ENCODE results near the gene S100A16.

The S100A16 gene

GRCh38 chr1:153633161-153633753, 20.3 kb upstream of the S100A16 start:
- no peak for ATAC-seq (ENCODE audit: low read depth)
- H3K27me3 ChIP-seq (ENCODE audit: insufficient read depth, poor library complexity, severe bottlenecking) = no peaks in the 10 kb centered on the region
- no peaks in the 10 kb centered on the region for H3K9me3 ChIP-seq (ENCODE audit: severe bottlenecking)
- DNase-seq (ENCODE audit: low spot score) = no peak
- no peaks in the 10 kb centered on the region for H3K4me1 ChIP-seq (ENCODE audit: insufficient read depth, poor library complexity, severe bottlenecking)
- peaks cover 36% of the 10 kb centered on the region for H3K36me3 ChIP-seq (ENCODE audit: low read depth)
- TF ChIP-seq CTCF (IDR thresholded peaks at IDR 0.05; ENCODE audit: poor library complexity, severe bottlenecking) = no peak
- H3K4me3 ChIP-seq (ENCODE audit: severe bottlenecking) = peak overlapping the region; percentile 90
- peak overlapping the region; percentile 91 for H3K27ac ChIP-seq (ENCODE audit: poor library complexity, severe bottlenecking)

- H3K4me1 ChIP-seq (ENCODE audit: insufficient read depth, poor library complexity, severe bottlenecking) = peaks cover under 1% of the 10 kb centered on the region
- no peak for ATAC-seq (ENCODE audit: low read depth)
- no peak for TF ChIP-seq CTCF (IDR thresholded peaks at IDR 0.05; ENCODE audit: poor library complexity, severe bottlenecking)
- H3K27me3 ChIP-seq (ENCODE audit: insufficient read depth, poor library complexity, severe bottlenecking) = no peaks in the 10 kb centered on the region
- peaks cover 17% of the 10 kb centered on the region for H3K36me3 ChIP-seq (ENCODE audit: low read depth)
- H3K4me3 ChIP-seq (ENCODE audit: severe bottlenecking) = no peak overlapping the region
- H3K27ac ChIP-seq (ENCODE audit: poor library complexity, severe bottlenecking) = no peak overlapping the region
- H3K9me3 ChIP-seq (ENCODE audit: severe bottlenecking) = no peaks in the 10 kb centered on the region
- no peak for DNase-seq (ENCODE audit: low spot score)
Measured at GRCh38 chr1:153631047-153632022, 18.4 kb upstream of the S100A16 start.

GRCh38 chr1:153630384-153630783, 17.4 kb upstream of the S100A16 start:
- TF ChIP-seq CTCF (IDR thresholded peaks at IDR 0.05; ENCODE audit: poor library complexity, severe bottlenecking) = no peak
- Histone ChIP-seq H3K36me3 (ENCODE audit: low read depth) (peaks cover 11% of the 10 kb centered on the region), H3K27ac (ENCODE audit: poor library complexity, severe bottlenecking) (no peak overlapping the region), H3K27me3 (ENCODE audit: insufficient read depth, poor library complexity, severe bottlenecking) (no peaks in the 10 kb centered on the region), H3K9me3 (ENCODE audit: severe bottlenecking) (no peaks in the 10 kb centered on the region), H3K4me1 (ENCODE audit: insufficient read depth, poor library complexity, severe bottlenecking) (peaks cover 6% of the 10 kb centered on the region), H3K4me3 (ENCODE audit: severe bottlenecking) (no peak overlapping the region)
- no peak for DNase-seq (ENCODE audit: low spot score)
- no peak for ATAC-seq (ENCODE audit: low read depth)

GRCh38 chr1:153629971-153630370, 17.0 kb upstream of the S100A16 start:
- Histone ChIP-seq H3K4me1 (ENCODE audit: insufficient read depth, poor library complexity, severe bottlenecking) (peaks cover 6% of the 10 kb centered on the region), H3K27ac (ENCODE audit: poor library complexity, severe bottlenecking) (no peak overlapping the region), H3K9me3 (ENCODE audit: severe bottlenecking) (no peaks in the 10 kb centered on the region), H3K4me3 (ENCODE audit: severe bottlenecking) (no peak overlapping the region), H3K36me3 (ENCODE audit: low read depth) (peaks cover 11% of the 10 kb centered on the region), H3K27me3 (ENCODE audit: insufficient read depth, poor library complexity, severe bottlenecking) (no peaks in the 10 kb centered on the region)
- no peak for TF ChIP-seq CTCF (IDR thresholded peaks at IDR 0.05; ENCODE audit: poor library complexity, severe bottlenecking)
- DNase-seq (ENCODE audit: low spot score) (no peak), ATAC-seq (ENCODE audit: low read depth) (no peak)

- H3K4me3 ChIP-seq (ENCODE audit: severe bottlenecking) = no peak overlapping the region
Measured at GRCh38 chr1:153629343-153629665, 16.4 kb upstream of the S100A16 start.

More at GRCh38 chr1:153629343-153629665, 16.4 kb upstream of the S100A16 start:
- Histone ChIP-seq H3K4me1 (ENCODE audit: insufficient read depth, poor library complexity, severe bottlenecking) (peaks cover 6% of the 10 kb centered on the region), H3K27ac (ENCODE audit: poor library complexity, severe bottlenecking) (no peak overlapping the region), H3K27me3 (ENCODE audit: insufficient read depth, poor library complexity, severe bottlenecking) (no peaks in the 10 kb centered on the region), H3K9me3 (ENCODE audit: severe bottlenecking) (no peaks in the 10 kb centered on the region), H3K36me3 (ENCODE audit: low read depth) (peaks cover 14% of the 10 kb centered on the region)
- no peak for DNase-seq (ENCODE audit: low spot score)
- no peak for ATAC-seq (ENCODE audit: low read depth)
- TF ChIP-seq CTCF (IDR thresholded peaks at IDR 0.05; ENCODE audit: poor library complexity, severe bottlenecking) = no peak
